Pons (tissue), 1 donor: ENCODE results near the gene CFHR4.
"Not testable (repeated sequence)": the region's sequence is repeated elsewhere in the genome, so short reads cannot be mapped to it uniquely, and the experiment has no call there.

ENCODE experiments used
- DNase-seq: peaks from one replicate; pipeline ENCODE4 v3.0.0-alpha.2; 2016; ENCODE audit warnings: low spot score

Gene CFHR4

DNA sequence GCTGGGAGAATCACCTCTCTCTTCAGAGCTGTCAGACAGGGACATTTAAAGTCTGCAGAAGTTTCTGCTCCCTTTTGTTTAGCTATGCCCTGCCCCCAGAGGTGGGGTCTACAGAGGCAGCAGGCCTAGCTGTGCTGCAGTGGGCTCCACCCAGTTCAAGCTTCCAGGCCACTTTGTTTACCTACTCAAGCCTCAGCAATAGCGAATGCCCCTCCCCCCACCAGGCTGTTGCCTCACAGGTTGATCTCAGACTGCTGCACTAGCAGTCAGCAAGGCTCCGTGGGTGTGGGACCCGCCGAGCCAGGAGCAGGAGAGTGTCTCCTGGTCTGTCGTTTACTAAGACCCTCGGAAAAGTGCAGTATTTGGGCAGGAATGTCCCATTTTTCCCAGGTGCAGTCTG is 53.6 kb downstream of the CFHR4 start:
- DNase-seq: not testable (repeated sequence)

- not testable (repeated sequence) for DNase-seq
Observed at GRCh38 chr1:196943568-196943967, 55.7 kb downstream of the CFHR4 start, which contains the start of gene CFHR2. CFHR2 (plus strand) TSS chr1:196943738; CDS start chr1:196943881, 143 bp downstream.

DNA sequence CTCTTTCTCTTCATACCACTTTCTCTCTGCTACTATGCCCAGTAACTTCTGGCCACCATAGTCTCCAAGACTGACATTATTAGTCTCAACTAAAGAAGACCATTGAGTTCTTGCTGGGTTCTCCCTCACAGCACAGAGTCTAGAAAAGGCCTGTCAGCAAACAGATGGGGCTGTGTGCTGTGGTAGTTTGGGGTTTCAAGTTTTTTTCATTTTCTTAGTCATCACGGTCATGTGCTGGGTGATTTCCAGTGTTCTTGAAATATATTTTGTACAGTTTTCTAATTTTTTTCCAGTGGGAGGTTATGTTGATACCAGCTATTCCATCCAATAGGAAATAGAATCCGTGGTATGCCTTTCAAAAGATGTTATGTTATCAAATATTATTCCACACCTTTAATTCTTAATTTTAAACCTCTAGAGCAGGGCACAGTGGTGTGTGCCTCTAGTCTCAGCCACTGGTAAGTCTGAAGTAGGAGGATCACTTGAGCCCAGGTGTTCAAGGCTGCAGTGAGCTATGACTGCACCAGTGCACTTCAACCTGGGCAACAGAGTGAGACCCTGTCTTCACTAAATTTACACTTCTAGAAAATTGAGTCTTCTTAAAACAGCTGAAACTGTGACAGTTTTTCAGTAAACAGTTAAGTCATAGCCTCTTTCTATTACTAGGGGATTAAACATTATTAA is 64.0 kb downstream of the CFHR4 start:
- DNase-seq: no peak

DNA sequence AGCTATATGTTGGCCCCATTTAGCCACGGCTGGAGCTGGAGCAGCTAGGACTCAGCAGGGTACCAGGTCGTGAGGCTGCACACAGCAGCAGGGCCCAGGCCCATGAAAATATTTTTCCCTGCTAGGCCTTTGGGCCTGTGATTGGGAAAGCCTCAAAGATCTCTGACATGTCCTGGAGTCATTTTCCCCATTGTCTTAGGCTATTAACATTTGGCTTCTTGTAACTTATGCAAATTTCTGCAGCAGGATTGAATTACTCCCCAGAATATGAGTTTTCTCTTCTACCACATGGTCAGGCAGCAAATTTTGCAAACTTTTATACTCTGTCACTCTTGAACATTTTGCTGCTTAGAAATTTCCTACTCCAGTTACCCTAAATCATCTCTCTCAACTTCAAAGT is 66.9 kb downstream of the CFHR4 start:
- DNase-seq: no peak

DNA sequence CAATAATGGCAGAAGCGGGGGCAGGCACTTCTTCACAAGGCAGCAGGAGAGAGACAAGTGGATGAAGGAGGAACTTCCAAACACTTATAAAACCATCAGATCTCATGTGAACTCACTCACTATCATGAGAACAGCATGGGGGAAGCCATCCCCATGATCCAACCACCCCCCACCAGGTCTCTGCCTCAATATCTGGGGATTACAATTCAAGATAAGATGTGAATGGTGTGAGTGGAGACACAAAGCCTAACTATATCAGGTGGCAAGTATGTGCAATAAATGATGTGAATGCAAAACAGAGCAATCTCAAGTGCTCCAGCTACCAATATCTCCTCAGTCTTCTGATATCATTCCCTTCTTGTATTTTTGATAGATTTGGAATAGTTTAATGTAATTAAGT is 68.1 kb downstream of the CFHR4 start:
- DNase-seq: no peak

GRCh38 chr1:196960854-196961253 is 73.0 kb downstream of the CFHR4 start:
- DNase-seq: no peak
